ENCODE data around the gene WASHC4. TPM values are rescaled to one million over a fixed set of nuclear protein-coding genes. Genes with fewer than 3 reads are reported as not detected.

The WASHC4 gene
- total RNA-seq, 1 donor from 2014 or later = 32.0 TPM

DNA sequence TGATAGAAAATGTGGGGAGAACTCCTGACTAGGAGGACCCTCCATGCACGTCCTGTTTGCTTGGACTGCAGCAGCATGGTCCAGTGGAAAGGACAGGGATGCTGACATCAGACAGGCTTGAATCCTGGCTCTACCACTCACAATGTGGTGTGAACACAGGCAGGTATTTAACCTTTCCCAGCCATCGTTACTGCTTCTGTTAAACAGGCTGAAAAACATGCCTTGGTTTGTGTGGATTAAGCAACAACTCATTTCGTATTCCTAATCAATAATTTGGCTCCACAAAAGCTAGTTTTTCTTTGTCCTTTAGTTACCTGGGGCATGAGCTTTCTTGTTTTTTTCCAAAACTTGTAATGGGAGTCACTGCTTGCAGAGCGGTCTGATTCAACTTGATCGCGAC is 87.4 kb downstream of the WASHC4 start:
- no peaks in the 10 kb centered on the region for H3K4me1 Mint-ChIP-seq
- no peak overlapping the region for H3K4me3 Mint-ChIP-seq
- H3K36me3 Mint-ChIP-seq (ENCODE audit: low read depth) = peaks cover 38% of the 10 kb centered on the region
- H3K27ac Mint-ChIP-seq (ENCODE audit: unreplicated experiment) = no peak overlapping the region
- no peaks in the 10 kb centered on the region for H3K27me3 Mint-ChIP-seq (ENCODE audit: low read depth)
- H3K9me3 Mint-ChIP-seq = no peaks in the 10 kb centered on the region
- no peak for DNase-seq (ENCODE audit: low read depth, low spot score)
- TF ChIP-seq, protein P1, sequence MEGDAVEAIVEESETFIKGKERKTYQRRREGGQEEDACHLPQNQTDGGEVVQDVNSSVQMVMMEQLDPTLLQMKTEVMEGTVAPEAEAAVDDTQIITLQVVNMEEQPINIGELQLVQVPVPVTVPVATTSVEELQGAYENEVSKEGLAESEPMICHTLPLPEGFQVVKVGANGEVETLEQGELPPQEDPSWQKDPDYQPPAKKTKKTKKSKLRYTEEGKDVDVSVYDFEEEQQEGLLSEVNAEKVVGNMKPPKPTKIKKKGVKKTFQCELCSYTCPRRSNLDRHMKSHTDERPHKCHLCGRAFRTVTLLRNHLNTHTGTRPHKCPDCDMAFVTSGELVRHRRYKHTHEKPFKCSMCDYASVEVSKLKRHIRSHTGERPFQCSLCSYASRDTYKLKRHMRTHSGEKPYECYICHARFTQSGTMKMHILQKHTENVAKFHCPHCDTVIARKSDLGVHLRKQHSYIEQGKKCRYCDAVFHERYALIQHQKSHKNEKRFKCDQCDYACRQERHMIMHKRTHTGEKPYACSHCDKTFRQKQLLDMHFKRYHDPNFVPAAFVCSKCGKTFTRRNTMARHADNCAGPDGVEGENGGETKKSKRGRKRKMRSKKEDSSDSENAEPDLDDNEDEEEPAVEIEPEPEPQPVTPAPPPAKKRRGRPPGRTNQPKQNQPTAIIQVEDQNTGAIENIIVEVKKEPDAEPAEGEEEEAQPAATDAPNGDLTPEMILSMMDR (conservative IDR thresholded peaks at IDR 0.05) = no peak

DNA sequence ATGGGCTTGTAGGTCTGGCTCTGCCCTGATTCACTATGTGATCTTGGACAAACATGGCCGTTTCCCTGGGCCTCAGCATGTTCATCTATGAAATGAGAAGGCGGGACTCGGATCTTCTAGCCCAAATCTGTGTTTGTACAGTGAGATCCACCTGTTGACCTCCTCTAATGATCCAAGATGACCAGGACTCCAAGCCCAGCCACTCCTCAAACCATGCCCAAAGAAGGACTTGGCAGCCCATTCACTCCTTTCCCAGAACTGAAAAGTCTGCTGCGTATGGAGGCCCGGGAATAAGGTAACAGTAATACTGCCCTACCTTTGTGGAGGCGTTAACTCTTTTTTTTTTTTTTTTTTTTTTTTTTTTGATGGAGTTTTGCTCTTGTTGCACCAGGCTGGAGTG is 88.6 kb downstream of the WASHC4 start:
- H3K36me3 Mint-ChIP-seq (ENCODE audit: low read depth) = peaks cover 27% of the 10 kb centered on the region
- no peaks in the 10 kb centered on the region for H3K9me3 Mint-ChIP-seq
- no peaks in the 10 kb centered on the region for H3K4me1 Mint-ChIP-seq
- H3K27ac Mint-ChIP-seq (ENCODE audit: unreplicated experiment) = no peak overlapping the region
- no peaks in the 10 kb centered on the region for H3K27me3 Mint-ChIP-seq (ENCODE audit: low read depth)
- no peak for DNase-seq (ENCODE audit: low read depth, low spot score)
- TF ChIP-seq, protein P1 (conservative IDR thresholded peaks at IDR 0.05) = no peak
- no peak overlapping the region for H3K4me3 Mint-ChIP-seq

DNA sequence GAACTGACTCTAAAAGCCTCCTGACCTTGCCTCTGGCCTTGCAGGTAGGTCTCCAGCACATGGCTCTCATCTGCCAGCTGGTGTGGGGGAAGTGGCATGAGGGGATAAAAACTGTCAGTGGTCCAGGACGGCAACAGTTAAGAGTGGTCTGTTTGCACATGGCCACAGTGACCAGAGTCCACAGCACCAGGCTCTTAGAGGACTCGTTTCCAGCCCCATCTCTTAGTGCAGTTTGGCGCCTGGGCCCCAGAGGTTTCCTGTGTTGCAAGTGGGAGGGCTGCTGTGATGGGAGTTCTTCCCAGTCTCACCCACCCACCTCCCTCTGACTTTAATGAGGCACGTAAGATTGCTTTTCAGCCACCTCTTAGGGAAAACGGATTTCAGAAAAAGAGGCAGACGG is 91.4 kb downstream of the WASHC4 start:
- peaks cover 10% of the 10 kb centered on the region for H3K36me3 Mint-ChIP-seq (ENCODE audit: low read depth)
- H3K4me1 Mint-ChIP-seq = peaks cover 3% of the 10 kb centered on the region
- TF ChIP-seq, protein P1 (conservative IDR thresholded peaks at IDR 0.05) = no peak
- no peaks in the 10 kb centered on the region for H3K9me3 Mint-ChIP-seq
- no peaks in the 10 kb centered on the region for H3K27me3 Mint-ChIP-seq (ENCODE audit: low read depth)
- no peak for DNase-seq (ENCODE audit: low read depth, low spot score)
- H3K27ac Mint-ChIP-seq (ENCODE audit: unreplicated experiment) = no peak overlapping the region
- H3K4me3 Mint-ChIP-seq = no peak overlapping the region

DNA sequence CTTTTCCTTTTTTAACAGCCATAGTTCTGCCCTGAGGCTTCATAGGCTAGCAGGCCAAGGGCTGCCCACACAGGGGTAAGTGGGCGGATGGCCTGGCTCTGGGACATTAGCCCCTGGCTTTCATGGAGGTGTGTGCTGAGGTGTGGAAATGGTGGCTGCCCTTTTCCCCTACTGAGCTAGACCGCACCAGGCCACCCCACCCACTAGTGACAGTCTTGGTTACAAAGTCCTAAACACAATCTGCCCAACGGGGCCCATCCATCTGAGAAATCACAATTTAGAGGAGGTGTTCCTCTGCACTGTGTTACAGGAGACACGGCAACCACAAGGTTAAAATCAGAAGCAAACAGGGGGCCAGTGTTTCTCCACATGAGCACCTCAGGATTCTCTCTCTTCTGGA is 92.9 kb downstream of the WASHC4 start:
- Mint-ChIP-seq H3K4me1 (peaks cover 3% of the 10 kb centered on the region), H3K36me3 (ENCODE audit: low read depth) (peaks cover 12% of the 10 kb centered on the region), H3K27ac (ENCODE audit: unreplicated experiment) (no peak overlapping the region), H3K4me3 (no peak overlapping the region), H3K9me3 (no peaks in the 10 kb centered on the region), H3K27me3 (ENCODE audit: low read depth) (no peaks in the 10 kb centered on the region)
- no peak for DNase-seq (ENCODE audit: low read depth, low spot score)
- TF ChIP-seq, protein P1 (conservative IDR thresholded peaks at IDR 0.05) = no peak

DNA sequence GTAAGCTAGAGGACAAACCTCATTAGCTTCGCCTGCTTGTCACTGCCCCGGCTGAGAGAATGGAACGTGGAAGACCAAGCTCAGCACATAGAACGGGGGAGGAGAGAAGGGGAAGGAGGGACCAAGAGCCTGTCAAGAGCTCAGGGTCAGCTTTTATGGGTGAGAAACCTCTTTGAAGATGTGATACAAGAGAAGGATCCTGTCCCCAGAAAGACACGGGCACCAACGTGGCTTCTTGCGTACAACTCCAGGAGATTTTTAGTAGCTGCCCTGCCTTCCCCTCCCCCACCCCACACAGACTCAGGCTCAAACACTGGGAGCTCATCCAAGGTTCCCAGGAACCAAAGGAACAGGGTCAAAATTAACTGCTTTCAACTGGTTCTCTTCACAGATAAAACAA is 93.8 kb downstream of the WASHC4 start:
- no peaks in the 10 kb centered on the region for H3K9me3 Mint-ChIP-seq
- no peaks in the 10 kb centered on the region for H3K27me3 Mint-ChIP-seq (ENCODE audit: low read depth)
- TF ChIP-seq, protein P1 (conservative IDR thresholded peaks at IDR 0.05) = no peak
- peak overlapping the region; percentile 50 for H3K27ac Mint-ChIP-seq (ENCODE audit: unreplicated experiment)
- H3K4me3 Mint-ChIP-seq = no peak overlapping the region
- peaks cover 3% of the 10 kb centered on the region for H3K4me1 Mint-ChIP-seq
- H3K36me3 Mint-ChIP-seq (ENCODE audit: low read depth) = peaks cover 14% of the 10 kb centered on the region
- no peak for DNase-seq (ENCODE audit: low read depth, low spot score)

DNA sequence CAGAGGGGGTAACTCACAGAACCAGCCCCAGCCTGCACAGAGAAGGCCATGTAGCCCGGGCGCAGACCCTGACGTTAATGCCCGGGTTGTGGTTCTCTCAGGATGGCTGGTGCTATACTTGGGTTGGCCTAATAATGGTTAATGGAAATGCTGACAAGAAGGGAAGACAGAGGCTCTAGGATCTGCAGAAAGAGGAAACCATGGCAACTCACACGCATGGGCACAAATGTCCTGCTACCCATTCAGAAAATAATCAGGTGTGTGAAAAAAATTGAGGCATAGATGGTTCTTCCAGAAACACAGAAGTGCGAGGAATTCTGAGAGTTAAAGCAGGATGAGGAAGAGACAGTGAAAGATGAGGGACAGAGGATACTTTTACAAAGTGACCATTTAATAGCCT is 94.7 kb downstream of the WASHC4 start:
- Mint-ChIP-seq H3K4me3 (no peak overlapping the region), H3K27ac (ENCODE audit: unreplicated experiment) (no peak overlapping the region), H3K36me3 (ENCODE audit: low read depth) (peaks cover 16% of the 10 kb centered on the region), H3K4me1 (peaks cover 3% of the 10 kb centered on the region), H3K9me3 (no peaks in the 10 kb centered on the region), H3K27me3 (ENCODE audit: low read depth) (no peaks in the 10 kb centered on the region)
- TF ChIP-seq, protein P1 (conservative IDR thresholded peaks at IDR 0.05) = no peak
- DNase-seq (ENCODE audit: low read depth, low spot score) = no peak
